Lower leg skin (tissue), 3 donors: ENCODE measurements around the gene NAA60.

Source experiments
- CTCF ChIP-seq, 3 donors: fragments of 450-650 bp; IDR thresholded peaks; one replicate each; pipeline ENCODE4 v1.5.1; 2016; ENCODE audit warnings: antibody characterized with exemption in 3 of 3, mild to moderate bottlenecking in 3 of 3, moderate library complexity in 2 of 3
- POLR2A ChIP-seq, 2 donors: fragments of 450-650 bp; IDR thresholded peaks; one replicate each; pipeline ENCODE4 v1.6.1; 2016 to 2017; ENCODE audit warnings: antibody characterized with exemption in 2 of 2, mild to moderate bottlenecking in 1 of 2, moderate library complexity in 1 of 2

GRCh38 chr16:3514621-3515020 is 71.1 kb downstream of the NAA60 start:
- no peak for TF ChIP-seq CTCF (IDR thresholded peaks at IDR 0.05)
- no peak for TF ChIP-seq POLR2A (IDR thresholded peaks at IDR 0.05)
